SU-DHL-6 (cell line): Measurements from ENCODE around the gene ADRB1.

Experiments
- EZH2phosphoT487 ChIP-seq: fragments of 200-600 bp; sonication (generic), shearing (Covaris generic); conservative IDR thresholded peaks from 2 replicates; pipeline ENCODE4 v1.6.1; 2018; ENCODE audit warnings: mild to moderate bottlenecking, antibody characterized with exemption, low read length, moderate library complexity, mixed read lengths
- TF ChIP-seq, protein P1 (sequence below): fragments of 200-600 bp; sonication (generic); IDR thresholded peaks from one replicate; pipeline ENCODE4 v1.5.1; 2017; ENCODE audit warnings: antibody characterized with exemption, mild to moderate bottlenecking, low read length, moderate library complexity; ENCODE audit not compliant: insufficient read depth, poor library complexity, severe bottlenecking

DNA sequence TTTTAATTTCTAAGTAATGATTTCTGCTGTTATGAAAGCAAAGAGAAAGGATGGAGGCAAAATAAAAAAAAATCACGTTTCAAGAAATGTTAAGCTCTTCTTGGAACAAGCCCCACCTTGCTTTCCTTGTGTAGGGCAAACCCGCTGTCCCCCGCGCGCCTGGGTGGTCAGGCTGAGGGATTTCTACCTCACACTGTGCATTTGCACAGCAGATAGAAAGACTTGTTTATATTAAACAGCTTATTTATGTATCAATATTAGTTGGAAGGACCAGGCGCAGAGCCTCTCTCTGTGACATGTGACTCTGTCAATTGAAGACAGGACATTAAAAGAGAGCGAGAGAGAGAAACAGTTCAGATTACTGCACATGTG, 2.4 kb downstream of the ADRB1 start:
- TF ChIP-seq, protein P1, sequence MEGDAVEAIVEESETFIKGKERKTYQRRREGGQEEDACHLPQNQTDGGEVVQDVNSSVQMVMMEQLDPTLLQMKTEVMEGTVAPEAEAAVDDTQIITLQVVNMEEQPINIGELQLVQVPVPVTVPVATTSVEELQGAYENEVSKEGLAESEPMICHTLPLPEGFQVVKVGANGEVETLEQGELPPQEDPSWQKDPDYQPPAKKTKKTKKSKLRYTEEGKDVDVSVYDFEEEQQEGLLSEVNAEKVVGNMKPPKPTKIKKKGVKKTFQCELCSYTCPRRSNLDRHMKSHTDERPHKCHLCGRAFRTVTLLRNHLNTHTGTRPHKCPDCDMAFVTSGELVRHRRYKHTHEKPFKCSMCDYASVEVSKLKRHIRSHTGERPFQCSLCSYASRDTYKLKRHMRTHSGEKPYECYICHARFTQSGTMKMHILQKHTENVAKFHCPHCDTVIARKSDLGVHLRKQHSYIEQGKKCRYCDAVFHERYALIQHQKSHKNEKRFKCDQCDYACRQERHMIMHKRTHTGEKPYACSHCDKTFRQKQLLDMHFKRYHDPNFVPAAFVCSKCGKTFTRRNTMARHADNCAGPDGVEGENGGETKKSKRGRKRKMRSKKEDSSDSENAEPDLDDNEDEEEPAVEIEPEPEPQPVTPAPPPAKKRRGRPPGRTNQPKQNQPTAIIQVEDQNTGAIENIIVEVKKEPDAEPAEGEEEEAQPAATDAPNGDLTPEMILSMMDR: no peak
- TF ChIP-seq EZH2phosphoT487: no peak
